Skeletal muscle tissue (tissue), 4 donors: ENCODE results near the gene RPN2. TPM values are rescaled to one million over a fixed set of nuclear protein-coding genes. Genes with fewer than 3 reads are reported as not detected.

Experiments
- H3K27ac ChIP-seq: one replicate; pipeline ENCODE4 v1.7.0; 2013; ENCODE audit warnings: mild to moderate bottlenecking, low read depth, low read length, inconsistent platforms
- H3K27me3 ChIP-seq, 3 donors: one replicate each; pipeline ENCODE4 v1.7.0; 2013; ENCODE audit warnings: low read length in 3 of 3; ENCODE audit not compliant: control insufficient read depth in 3 of 3, insufficient read depth in 3 of 3
- H3K36me3 ChIP-seq, 3 donors: one replicate each; pipeline ENCODE4 v1.7.0; 2013; ENCODE audit warnings: low read length in 3 of 3; ENCODE audit not compliant: control insufficient read depth in 3 of 3, insufficient read depth in 3 of 3
- H3K4me1 ChIP-seq, 3 donors: one replicate each; pipeline ENCODE4 v1.7.0; 2013; ENCODE audit warnings: low read length in 3 of 3, mild to moderate bottlenecking in 3 of 3; ENCODE audit not compliant: control insufficient read depth in 3 of 3, insufficient read depth in 3 of 3
- H3K4me3 ChIP-seq, 3 donors: one replicate each; pipeline ENCODE4 v1.7.0; 2013; ENCODE audit warnings: low read length in 3 of 3
- H3K9ac ChIP-seq, 3 donors: one replicate each; pipeline ENCODE4 v1.7.0; 2013; ENCODE audit warnings: low read length in 3 of 3, mild to moderate bottlenecking in 3 of 3, moderate library complexity in 2 of 3, low read depth in 1 of 3
- H3K9me3 ChIP-seq, 3 donors: one replicate each; pipeline ENCODE4 v1.7.0; 2013; ENCODE audit warnings: low read length in 3 of 3; ENCODE audit not compliant: control insufficient read depth in 3 of 3
- total RNA-seq: library from RNA; depleted of rRNA; stranded (reverse); fragments of >200 nt; gene quantifications from one replicate; pipeline ENCODE4 v1.2.3, GENCODE V29; 2014
- donor health status: Osteomylitis.

RPN2 gene
- total RNA-seq, 1 donor from 2014 or later: 117 TPM

GRCh38 chr20:37194621-37195417, 15.7 kb downstream of the RPN2 start:
- Histone ChIP-seq H3K36me3 (peaks cover 10 to 13% (median 11%) of the 10 kb centered on the region in 3 donors), H3K9me3 (no peaks in the 10 kb centered on the region), H3K27me3 (no peaks in the 10 kb centered on the region), H3K27ac (no peak overlapping the region), H3K9ac (peak overlapping the region in 1 of 3 donors; percentile 1), H3K4me3 (no peak overlapping the region), H3K4me1 (peaks cover 24 to 64% (median 58%) of the 10 kb centered on the region in 3 donors)

GRCh38 chr20:37198932-37199660, 20.0 kb downstream of the RPN2 start:
- Histone ChIP-seq H3K4me1 (peaks cover 9 to 29% (median 24%) of the 10 kb centered on the region in 3 donors), H3K36me3 (peaks cover 27 to 33% (median 31%) of the 10 kb centered on the region in 3 donors), H3K4me3 (no peak overlapping the region), H3K9me3 (no peaks in the 10 kb centered on the region), H3K27me3 (no peaks in the 10 kb centered on the region), H3K27ac (no peak overlapping the region), H3K9ac (no peak overlapping the region)

GRCh38 chr20:37200376-37200775, 21.2 kb downstream of the RPN2 start:
- Histone ChIP-seq H3K36me3 (peaks cover 40 to 44% (median 44%) of the 10 kb centered on the region in 3 donors), H3K4me1 (peaks cover 7 to 18% (median 14%) of the 10 kb centered on the region in 3 donors), H3K27ac (no peak overlapping the region)

GRCh38 chr20:37200926-37201826, 22.0 kb downstream of the RPN2 start:
- H3K9ac ChIP-seq: no peak overlapping the region
- no peaks in the 10 kb centered on the region for H3K9me3 ChIP-seq
- H3K4me3 ChIP-seq: no peak overlapping the region
- peaks cover 40 to 50% (median 50%) of the 10 kb centered on the region in 3 donors for H3K36me3 ChIP-seq
- H3K4me1 ChIP-seq: peaks cover 7 to 17% (median 13%) of the 10 kb centered on the region in 3 donors
- no peaks in the 10 kb centered on the region for H3K27me3 ChIP-seq
- no peak overlapping the region for H3K27ac ChIP-seq

More at GRCh38 chr20:37200376-37200775, 21.2 kb downstream of the RPN2 start:
- Histone ChIP-seq H3K9me3 (no peaks in the 10 kb centered on the region), H3K4me3 (no peak overlapping the region), H3K9ac (no peak overlapping the region), H3K27me3 (no peaks in the 10 kb centered on the region)

DNA sequence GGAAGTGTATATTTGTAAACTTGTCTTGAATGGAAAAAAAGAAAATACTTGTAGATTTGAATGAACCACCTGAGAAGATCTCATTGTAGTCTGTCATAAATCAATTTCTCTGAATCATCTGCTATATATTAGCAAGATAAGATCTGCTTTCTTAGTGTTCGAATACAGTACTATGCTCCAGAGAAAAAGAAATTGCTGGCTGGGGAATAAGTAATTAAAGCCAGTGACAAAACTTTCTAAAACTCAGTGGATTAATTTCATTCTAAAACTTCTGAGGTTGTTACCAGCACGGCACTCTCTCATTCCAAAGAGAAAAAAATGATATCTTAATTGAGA, 22.7 kb downstream of the RPN2 start:
- Histone ChIP-seq H3K9ac (no peak overlapping the region), H3K27me3 (no peaks in the 10 kb centered on the region), H3K4me3 (no peak overlapping the region), H3K36me3 (peaks cover 40 to 51% (median 51%) of the 10 kb centered on the region in 3 donors), H3K9me3 (no peaks in the 10 kb centered on the region), H3K27ac (peak overlapping the region; percentile 16), H3K4me1 (peaks cover 7 to 17% (median 13%) of the 10 kb centered on the region in 3 donors)

GRCh38 chr20:37202267-37202943, 23.3 kb downstream of the RPN2 start:
- peak overlapping the region; percentile 16 for H3K27ac ChIP-seq
- no peak overlapping the region for H3K9ac ChIP-seq
- H3K27me3 ChIP-seq: no peaks in the 10 kb centered on the region
- no peaks in the 10 kb centered on the region for H3K9me3 ChIP-seq
- peaks cover 7 to 17% (median 13%) of the 10 kb centered on the region in 3 donors for H3K4me1 ChIP-seq
- H3K4me3 ChIP-seq: no peak overlapping the region
- H3K36me3 ChIP-seq: peaks cover 46 to 57% (median 56%) of the 10 kb centered on the region in 3 donors

- peaks cover 5 to 9% (median 5%) of the 10 kb centered on the region in 3 donors for H3K4me1 ChIP-seq
- no peak overlapping the region for H3K4me3 ChIP-seq
- no peaks in the 10 kb centered on the region for H3K27me3 ChIP-seq
- H3K36me3 ChIP-seq: peaks cover 54 to 66% (median 63%) of the 10 kb centered on the region in 3 donors
- no peaks in the 10 kb centered on the region for H3K9me3 ChIP-seq
- no peak overlapping the region for H3K9ac ChIP-seq
- no peak overlapping the region for H3K27ac ChIP-seq
Observed at GRCh38 chr20:37204056-37204455, 24.9 kb downstream of the RPN2 start.

GRCh38 chr20:37205130-37205529, 26.0 kb downstream of the RPN2 start:
- Histone ChIP-seq H3K4me3 (no peak overlapping the region), H3K36me3 (peaks cover 47 to 65% (median 59%) of the 10 kb centered on the region in 3 donors), H3K27ac (no peak overlapping the region), H3K27me3 (no peaks in the 10 kb centered on the region), H3K9ac (no peak overlapping the region), H3K4me1 (no peaks in the 10 kb centered on the region), H3K9me3 (no peaks in the 10 kb centered on the region)

- no peak overlapping the region for H3K27ac ChIP-seq
- H3K36me3 ChIP-seq: peaks cover 44 to 62% (median 59%) of the 10 kb centered on the region in 3 donors
- no peak overlapping the region for H3K4me3 ChIP-seq
Observed at GRCh38 chr20:37205794-37206193, 26.7 kb downstream of the RPN2 start.

More at GRCh38 chr20:37205794-37206193, 26.7 kb downstream of the RPN2 start:
- Histone ChIP-seq H3K27me3 (no peaks in the 10 kb centered on the region), H3K9ac (no peak overlapping the region), H3K9me3 (no peaks in the 10 kb centered on the region), H3K4me1 (no peaks in the 10 kb centered on the region)
